ENCODE data around the gene PPIA.

PPIA gene

DNA sequence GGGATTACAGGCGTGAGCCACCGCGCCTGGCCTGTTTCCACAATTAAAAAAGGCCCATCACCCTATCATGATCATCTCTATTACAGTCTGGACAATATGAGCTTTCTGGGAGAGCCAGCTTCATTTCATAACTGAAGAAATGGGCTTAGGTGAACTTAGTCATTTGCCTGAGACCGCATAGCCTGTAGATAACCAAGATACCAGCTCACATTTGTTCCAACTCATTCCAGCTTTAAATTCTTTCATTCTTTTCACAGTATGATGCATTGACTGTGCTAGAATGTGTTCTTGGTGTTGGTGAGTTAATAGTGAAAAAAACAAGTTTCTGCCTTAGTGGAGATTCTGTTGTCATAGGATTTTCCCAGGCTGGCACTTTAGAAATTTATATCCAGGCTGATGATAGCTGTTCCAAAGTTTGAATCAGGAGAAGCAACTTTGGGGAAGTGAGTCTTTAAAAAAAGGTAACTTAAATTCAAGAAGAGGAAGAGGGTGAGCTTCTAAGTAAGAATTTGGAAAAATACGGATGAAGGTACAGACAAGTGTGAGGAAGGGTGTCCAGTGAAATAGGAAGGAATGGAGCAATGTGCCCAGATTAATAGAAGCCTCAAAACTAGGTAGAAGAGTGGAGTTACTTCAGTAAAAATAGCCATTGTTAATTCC is 53.5 kb downstream of the PPIA start:
- H3K27ac ChIP-seq (ENCODE audit: low read length) = no peak overlapping the region
- peaks cover 9% of the 10 kb centered on the region for H3K4me1 ChIP-seq (ENCODE audit: control insufficient read depth, insufficient read depth, low read length)
- no peak overlapping the region for H3K9ac ChIP-seq (ENCODE audit: low read length in 2 of 2)
- no peak overlapping the region for H3K4me3 ChIP-seq (ENCODE audit: low read length in 2 of 2)
- no peaks in the 10 kb centered on the region for H3K9me3 ChIP-seq (ENCODE audit: control insufficient read depth in 2 of 2, low read length in 2 of 2)
- no peaks in the 10 kb centered on the region for H3K36me3 ChIP-seq (ENCODE audit: control insufficient read depth in 2 of 2, insufficient read depth in 2 of 2, low read length in 2 of 2)
- no peaks in the 10 kb centered on the region for H3K27me3 ChIP-seq (ENCODE audit: control insufficient read depth in 1 of 2, insufficient read depth in 2 of 2, low read length in 2 of 2)

GRCh38 chr7:44852590-44852989 is 56.1 kb downstream of the PPIA start:
- Histone ChIP-seq H3K27me3 (ENCODE audit: control insufficient read depth in 1 of 2, insufficient read depth in 2 of 2, low read length in 2 of 2) (no peaks in the 10 kb centered on the region), H3K9me3 (ENCODE audit: control insufficient read depth in 2 of 2, low read length in 2 of 2) (no peaks in the 10 kb centered on the region)

More at GRCh38 chr7:44852590-44852989, 56.1 kb downstream of the PPIA start:
- no peak overlapping the region for H3K9ac ChIP-seq (ENCODE audit: low read length in 2 of 2)
- H3K27ac ChIP-seq (ENCODE audit: low read length) = no peak overlapping the region
- no peak overlapping the region for H3K4me3 ChIP-seq (ENCODE audit: low read length in 2 of 2)
- no peaks in the 10 kb centered on the region for H3K36me3 ChIP-seq (ENCODE audit: control insufficient read depth in 2 of 2, insufficient read depth in 2 of 2, low read length in 2 of 2)
- H3K4me1 ChIP-seq (ENCODE audit: control insufficient read depth, insufficient read depth, low read length) = peaks cover 4% of the 10 kb centered on the region
